Measurements from ENCODE around the gene POU2AF2. TPM values are rescaled to one million over a fixed set of nuclear protein-coding genes. Genes with fewer than 3 reads are reported as not detected.

Gene POU2AF2
- total RNA-seq, 1 donor, result not detected

DNA sequence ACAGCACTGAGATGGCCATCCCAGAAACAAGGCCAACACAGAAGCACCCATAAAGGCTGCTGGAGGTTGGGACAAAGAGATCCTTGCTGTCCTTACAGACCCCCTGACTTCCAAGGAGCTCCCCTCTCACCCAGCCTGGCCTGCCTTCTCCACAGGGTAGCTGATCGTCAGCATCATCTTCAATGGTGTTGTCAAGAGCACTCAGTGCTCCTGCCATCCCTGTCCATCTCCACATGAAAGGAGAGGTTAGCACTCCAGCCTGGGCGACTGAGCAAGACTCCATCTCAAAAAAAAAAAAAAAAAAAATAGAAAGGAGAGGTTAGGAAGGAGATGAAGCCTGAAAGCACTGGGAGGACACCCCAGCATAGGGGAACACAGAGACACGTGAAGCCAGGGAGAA, 50.7 kb downstream of the POU2AF2 start:
- TF ChIP-seq, protein P1, sequence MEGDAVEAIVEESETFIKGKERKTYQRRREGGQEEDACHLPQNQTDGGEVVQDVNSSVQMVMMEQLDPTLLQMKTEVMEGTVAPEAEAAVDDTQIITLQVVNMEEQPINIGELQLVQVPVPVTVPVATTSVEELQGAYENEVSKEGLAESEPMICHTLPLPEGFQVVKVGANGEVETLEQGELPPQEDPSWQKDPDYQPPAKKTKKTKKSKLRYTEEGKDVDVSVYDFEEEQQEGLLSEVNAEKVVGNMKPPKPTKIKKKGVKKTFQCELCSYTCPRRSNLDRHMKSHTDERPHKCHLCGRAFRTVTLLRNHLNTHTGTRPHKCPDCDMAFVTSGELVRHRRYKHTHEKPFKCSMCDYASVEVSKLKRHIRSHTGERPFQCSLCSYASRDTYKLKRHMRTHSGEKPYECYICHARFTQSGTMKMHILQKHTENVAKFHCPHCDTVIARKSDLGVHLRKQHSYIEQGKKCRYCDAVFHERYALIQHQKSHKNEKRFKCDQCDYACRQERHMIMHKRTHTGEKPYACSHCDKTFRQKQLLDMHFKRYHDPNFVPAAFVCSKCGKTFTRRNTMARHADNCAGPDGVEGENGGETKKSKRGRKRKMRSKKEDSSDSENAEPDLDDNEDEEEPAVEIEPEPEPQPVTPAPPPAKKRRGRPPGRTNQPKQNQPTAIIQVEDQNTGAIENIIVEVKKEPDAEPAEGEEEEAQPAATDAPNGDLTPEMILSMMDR (IDR thresholded peaks at IDR 0.05; ENCODE audit: insufficient read depth, low read length), result no peak
- no peak overlapping the region for H3K4me3 ChIP-seq (ENCODE audit: low read depth, low read length)
- no peak for DNase-seq (ENCODE audit: low read depth)

DNA sequence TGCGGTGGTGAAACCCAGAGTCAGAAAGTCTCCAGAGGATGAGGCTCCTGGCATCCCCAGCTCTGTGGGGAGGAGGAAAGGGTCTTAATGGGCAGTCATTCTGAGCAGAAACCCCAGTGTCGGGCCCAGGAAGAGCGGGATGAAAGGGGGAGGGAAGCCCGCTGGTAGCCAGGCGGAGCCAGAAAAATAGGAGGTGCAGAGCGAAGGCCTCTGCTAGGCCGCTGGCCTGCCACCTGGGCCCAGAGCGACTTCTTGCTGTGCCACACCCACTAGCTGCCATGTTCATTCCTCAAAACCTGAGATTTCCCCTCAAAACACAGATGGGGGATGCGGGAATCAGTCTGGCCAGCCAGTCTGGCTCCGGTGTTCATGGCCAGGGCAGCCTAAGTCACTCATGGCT, 52.2 kb downstream of the POU2AF2 start:
- DNase-seq (ENCODE audit: low read depth), result no peak
- TF ChIP-seq, protein P1 (IDR thresholded peaks at IDR 0.05; ENCODE audit: insufficient read depth, low read length), result no peak
- no peak overlapping the region for H3K4me3 ChIP-seq (ENCODE audit: low read depth, low read length)

DNA sequence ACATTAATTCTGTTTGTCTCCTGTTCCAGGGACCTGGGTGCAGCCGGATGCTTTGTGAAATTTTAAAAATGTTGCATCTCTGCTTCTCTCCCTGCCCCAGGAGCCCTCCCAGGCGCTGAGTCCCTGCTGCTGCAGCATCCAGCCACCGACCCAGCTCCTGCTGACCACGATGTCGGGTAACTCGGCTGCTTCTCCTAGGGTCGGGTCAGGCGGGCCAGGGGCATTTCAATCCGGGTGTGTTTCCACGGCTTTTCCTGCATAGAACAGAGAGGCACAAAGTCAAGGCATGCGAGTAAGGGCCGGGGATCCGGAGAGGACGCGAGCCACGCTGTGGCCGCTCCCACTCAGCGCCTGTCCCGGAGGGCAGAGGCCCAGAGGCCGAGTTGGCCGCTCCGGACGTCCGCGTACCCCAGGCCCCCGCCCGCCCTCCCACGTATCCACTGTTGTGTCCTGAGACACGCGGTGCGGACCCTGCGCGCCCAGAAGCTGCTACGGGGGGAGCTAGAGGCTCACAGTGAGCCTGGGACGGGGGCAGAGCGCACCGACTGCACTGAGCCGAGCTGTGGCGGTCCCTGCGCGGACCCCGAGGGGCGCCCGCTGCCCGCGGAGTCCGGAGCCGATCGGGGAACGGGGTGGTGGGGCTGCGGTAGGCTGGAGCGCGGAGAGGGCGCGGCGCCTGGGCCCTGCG, 53.0 kb downstream of the POU2AF2 start, which contains the start of gene POU2AF3:
POU2AF3 (plus strand) TSS at position 134 of the 688 bp plus-strand sequence; CDS start at position 170, 36 bp downstream.
- peak within 1 kb of the TSS; percentile 71 for H3K4me3 ChIP-seq (ENCODE audit: low read depth, low read length)
- TF ChIP-seq, protein P1 (IDR thresholded peaks at IDR 0.05; ENCODE audit: insufficient read depth, low read length), result no peak
- no peak for DNase-seq (ENCODE audit: low read depth)

DNA sequence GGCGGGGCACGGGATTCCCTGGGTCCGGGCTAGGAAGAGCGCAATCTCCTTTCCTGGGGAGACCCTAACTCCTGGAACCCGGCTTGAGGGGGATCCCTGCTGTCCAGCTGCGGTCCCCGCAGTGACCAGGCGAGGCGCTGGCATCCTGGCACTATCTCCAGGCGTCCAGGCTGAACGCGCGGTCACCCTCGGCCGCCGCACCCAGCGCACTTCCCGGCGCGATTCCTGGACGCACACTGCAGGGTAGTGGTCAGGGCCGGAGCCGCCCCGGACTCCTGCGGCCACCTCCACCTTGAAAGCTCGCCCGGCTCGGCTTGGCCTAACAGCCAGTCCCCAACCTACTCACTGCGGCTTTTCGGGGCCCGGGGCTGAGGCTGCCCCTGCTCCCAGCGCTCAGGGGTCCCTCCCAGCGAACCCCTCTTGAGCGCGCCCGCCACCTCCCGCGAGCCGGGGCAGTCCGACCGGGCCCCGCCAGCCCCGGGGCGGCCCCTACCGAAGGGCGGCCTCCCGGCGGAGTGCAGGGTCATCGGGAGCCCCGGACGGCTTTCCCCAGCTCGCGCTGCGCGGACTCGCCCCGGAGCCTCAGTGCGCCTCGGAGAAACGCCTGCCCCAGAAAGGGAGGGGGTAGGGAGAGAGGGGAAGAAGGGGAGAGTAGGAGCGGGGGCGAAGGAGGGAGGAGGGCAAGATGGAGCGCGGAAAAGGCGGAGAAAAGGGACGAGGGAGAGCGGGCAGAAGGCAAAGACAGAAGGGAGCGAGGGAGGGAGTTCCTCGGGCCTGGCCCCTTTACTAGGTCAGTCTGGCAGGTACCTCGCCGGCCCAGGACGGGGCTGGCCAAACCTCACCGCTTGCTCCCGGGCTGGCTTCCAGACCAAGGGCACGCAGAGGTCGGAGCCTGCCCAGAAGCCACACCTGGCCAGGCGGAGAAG, 53.8 kb downstream of the POU2AF2 start:
- H3K4me3 ChIP-seq (ENCODE audit: low read depth, low read length), result peak overlapping the region; percentile 71
- peak; percentile 47 for DNase-seq (ENCODE audit: low read depth)
- TF ChIP-seq, protein P1 (IDR thresholded peaks at IDR 0.05; ENCODE audit: insufficient read depth, low read length), result peak; percentile 70

DNA sequence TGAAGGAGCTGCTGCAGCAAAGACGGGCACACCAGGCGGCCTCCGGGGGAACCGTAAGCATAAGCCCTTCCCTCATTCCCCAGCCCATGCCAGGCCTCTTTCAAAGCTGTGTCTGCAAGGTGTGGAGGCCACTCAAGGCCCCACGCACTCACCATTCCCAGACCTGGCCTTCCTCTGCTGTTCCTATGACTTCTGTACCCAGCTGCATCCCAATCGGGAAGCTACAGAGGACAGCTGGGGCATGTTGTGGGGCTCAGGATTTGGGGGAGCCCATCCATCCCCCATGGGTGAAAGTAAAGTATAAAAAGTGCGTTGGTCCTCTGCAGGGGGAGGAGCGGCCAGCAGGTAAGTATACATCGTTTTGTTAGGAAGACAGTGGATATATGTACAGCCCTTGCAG, 55.0 kb downstream of the POU2AF2 start:
- H3K4me3 ChIP-seq (ENCODE audit: low read depth, low read length), result no peak overlapping the region
- no peak for DNase-seq (ENCODE audit: low read depth)

More for the DNA sequence above, 55.0 kb downstream of the POU2AF2 start:
- TF ChIP-seq, protein P1 (IDR thresholded peaks at IDR 0.05; ENCODE audit: insufficient read depth, low read length), result no peak

Data from fibroblast of the aortic adventitia (primary cell).